GM12878 (cell line): ENCODE measurements around the gene VANGL2. TPM values are rescaled to one million over a fixed set of nuclear protein-coding genes. Genes with fewer than 3 reads are reported as not detected.

Experiments used
- ATAC-seq: fragments of 200-7000 bp; cut with Tn5 transposase; 3 replicates; pipeline ENCODE4 v1.9.1; 2020; ENCODE audit warnings: mild to moderate bottlenecking, moderate library complexity
- BruUV-seq: library from RNA; stranded (reverse); fragments of 400-500 nt; replicated peaks from 2 replicates; lab custom pipeline; 2021; lab: Mats Ljungman, UMichigan
- CTCF ChIA-PET: fragments of 300-600 bp; sonication (Branson Sonifier 250); formaldehyde crosslinking; extraction: SDS; loops from one replicate; lab custom pipeline; 2021; ENCODE audit warnings: inconsistent platforms; lab: Yijun Ruan, JAX
- POLR2A ChIA-PET: fragments of 350-600 bp; formaldehyde crosslinking; extraction: SDS; loops from one replicate; lab custom pipeline; 2021; ENCODE audit warnings: inconsistent platforms; lab: Charles Lee
- RAD21 ChIA-PET: fragments of 300-600 bp; sonication (Branson Sonifier 250); formaldehyde crosslinking; loops from one replicate; lab custom pipeline; 2023; ENCODE audit warnings: antibody characterized with exemption; ENCODE audit not compliant: unreplicated experiment; lab: Charles Lee
- SMC1A ChIA-PET: fragments of 300-600 bp; sonication (Branson Sonifier 250); formaldehyde crosslinking; loops from one replicate; lab custom pipeline; 2023; ENCODE audit not compliant: unreplicated experiment, uncharacterized antibody; lab: Charles Lee
- DNase-seq: peaks from one replicate; pipeline ENCODE4 v3.0.0-alpha.2; 2011; ENCODE audit warnings: low read depth, low spot score
- FAIRE-seq: peaks from 3 replicates; lab custom pipeline; 2011; peaks lifted over from hg19 to GRCh38; lab: Jason Lieb, UNC
- H2AFZ ChIP-seq: 2 replicates; pipeline ENCODE4 v1.6.0; 2011; ENCODE audit warnings: low read depth, low read length, control low read depth; ENCODE audit not compliant: control insufficient read depth
- H3K27ac ChIP-seq: 2 replicates; pipeline ENCODE4 v1.5.1; 2011; ENCODE audit warnings: control low read depth; ENCODE audit not compliant: control insufficient read depth, insufficient read depth
- H3K27me3 ChIP-seq, 2 experiments: replicated peaks in 1 of 2; 2 replicates each; pipeline versions ENCODE4 v1.6.0 to v1.6.1; 2011; ENCODE audit warnings: low read length in 1 of 2; ENCODE audit not compliant: control insufficient read depth in 2 of 2, insufficient read depth in 2 of 2
- H3K36me3 ChIP-seq, 2 experiments: 2 replicates each; pipeline ENCODE4 v1.5.1; 2011; ENCODE audit warnings: low read length in 1 of 2; ENCODE audit not compliant: control insufficient read depth in 2 of 2, insufficient read depth in 2 of 2
- H3K4me1 ChIP-seq: 2 replicates; pipeline ENCODE4 v1.6.1; 2011; ENCODE audit warnings: mild to moderate bottlenecking, low read length, moderate library complexity, mixed read lengths; ENCODE audit not compliant: control insufficient read depth, insufficient read depth
- H3K4me2 ChIP-seq: 2 replicates; pipeline ENCODE4 v1.6.0; 2011; ENCODE audit warnings: control low read depth; ENCODE audit not compliant: control insufficient read depth, insufficient read depth
- H3K4me3 ChIP-seq: fragments of 200-600 bp; sonication (generic); 2 replicates; pipeline ENCODE4 v1.5.1; 2016
- H3K79me2 ChIP-seq: 2 replicates; pipeline ENCODE4 v1.6.0; 2011; ENCODE audit warnings: low read length; ENCODE audit not compliant: control insufficient read depth, insufficient read depth
- H3K9ac ChIP-seq: 2 replicates; pipeline ENCODE4 v1.8.0; 2011; ENCODE audit warnings: low read length, control low read depth, mixed read lengths; ENCODE audit not compliant: control insufficient read depth, insufficient read depth
- H3K9me3 ChIP-seq: replicated peaks from 3 replicates; pipeline ENCODE4 v1.5.1; 2011; ENCODE audit warnings: mild to moderate bottlenecking, low read length; ENCODE audit not compliant: control insufficient read depth, insufficient read depth
- H4K20me1 ChIP-seq: 2 replicates; pipeline ENCODE4 v1.6.0; 2011; ENCODE audit not compliant: control insufficient read depth, insufficient read depth
- NR2F1 ChIP-seq: fragments of 450-650 bp; conservative IDR thresholded peaks from 2 replicates; pipeline ENCODE4 v1.6.1; 2017; ENCODE audit warnings: mild to moderate bottlenecking
- NRF1 ChIP-seq: conservative IDR thresholded peaks from 2 replicates; pipeline ENCODE4 v1.6.1; 2011; ENCODE audit warnings: mild to moderate bottlenecking, low read depth, low read length, improper control_type of control experiment
- SREBF1 ChIP-seq: IDR thresholded peaks from 2 replicates; pipeline ENCODE4 v1.6.1; 2012; ENCODE audit warnings: mild to moderate bottlenecking, low read length
- WRNIP1 ChIP-seq: IDR thresholded peaks from 2 replicates; pipeline ENCODE4 v1.6.1; 2011; ENCODE audit warnings: low read depth, low read length, improper control_type of control experiment, borderline replicate concordance
- ZNF24 ChIP-seq: fragments of 450-650 bp; IDR thresholded peaks from 2 replicates; pipeline ENCODE4 v1.6.1; 2017; ENCODE audit warnings: antibody characterized with exemption, mild to moderate bottlenecking
- WGBS: methylation state at CpG from one replicate; pipeline ENCODE4 v1.1.6; 2016; ENCODE audit warnings: low lambda C conversion rate; ENCODE audit not compliant: insufficient replicate concordance, insufficient coverage; ENCODE audit errors: missing lambda C conversion rate; 5-methylcytosine and 5-hydroxymethylcytosine counted together
- in situ Hi-C: fragments of 300-500 bp; cut with MboI; formaldehyde crosslinking; loops from 9 replicates; pipeline ENCODE4 v1.14.3; 2018; ENCODE audit warnings: mixed read lengths
- intact Hi-C: fragments of 100-400 bp; cut with micrococcal nuclease; formaldehyde crosslinking; loops from one replicate; pipeline ENCODE4 v1.14.2; 2022; ENCODE audit not compliant: unreplicated experiment
- polyA plus RNA-seq, 11 experiments: library from polyadenylated mRNA; depleted of rRNA in 4 of 11; unstranded in 6 of 11; stranded (reverse) in 5 of 11; fragments of >200 nt; fragmentation: Nextera tagmentation in 4 of 11; fragmentation: Illumina TruSeq in 1 of 11; extraction: Ambion mirVana in 4 of 11; extraction: Trizol in 1 of 11; gene quantifications; 1 replicate in 1 of 11; 2 replicates in 10 of 11; pipeline versions ENCODE4 v1.2.1 to v1.2.3, GENCODE V29; 2011 to 2016; ENCODE audit warnings: inconsistent platforms in 2 of 11, missing spikeins in 2 of 11, low read depth in 1 of 11
- total RNA-seq, 4 experiments: library from RNA; depleted of rRNA in 3 of 4; stranded (reverse); fragments of >200 nt in 3 of 4; fragmentation: Illumina TruSeq in 1 of 4; extraction: Trizol in 1 of 4; gene quantifications; 2 replicates each; pipeline versions ENCODE4 v1.2.1 to v1.2.3, GENCODE V29; 2013 to 2021

VANGL2 gene
- total and polyA plus RNA-seq, 10 of the 15 experiments (the other 5 are each of a cell fraction or from before 2014, with no cell fraction given), result 0.10 to 5.0 (median 0.27) TPM

- no peak for TF ChIP-seq ZNF24
Observed at GRCh38 chr1:160367516-160367900, 32.9 kb upstream of the VANGL2 start (continued).

GRCh38 chr1:160367934-160368923 lies 32.1 kb upstream of the VANGL2 start:
- in situ Hi-C loops (no loop called here), intact Hi-C loops (no loop called here)
- ATAC-seq (no peak; the same call in 1 of the 3 replicates), FAIRE-seq (no peak), DNase-seq (no peak)
- no peaks in the 10 kb centered on the region for H3K27me3 ChIP-seq
- no TSS peak for BruUV-seq
- no peak overlapping the region for H3K27ac ChIP-seq
- TF ChIP-seq WRNIP1, result no peak
- no peak for TF ChIP-seq NR2F1
- no peak for TF ChIP-seq NRF1
- no peak for TF ChIP-seq SREBF1
- POLR2A ChIA-PET, result interaction anchor here (0.5 kb wide), 1 partner anchor 44 kb away, joined by 3 read pairs; no protein-coding TSS in a partner anchor
- H3K79me2 ChIP-seq, result no peaks in the 10 kb centered on the region
- no peaks in the 10 kb centered on the region for H3K4me1 ChIP-seq
- no peak overlapping the region for H3K4me2 ChIP-seq
- CTCF ChIA-PET, result interaction anchor here (0.7 to 1.6 kb wide), 6 partner anchors 9 to 176 kb away, joined by 3 to 14 read pairs (median 4); no protein-coding TSS in a partner anchor
- H2AFZ ChIP-seq, result no peak overlapping the region
- SMC1A ChIA-PET, result interaction anchor here (0.7 to 1.5 kb wide), 2 partner anchors 9 to 116 kb away, joined by 4 to 5 read pairs; no protein-coding TSS in a partner anchor
- H3K9me3 ChIP-seq, result no peaks in the 10 kb centered on the region
- no peak overlapping the region for H3K4me3 ChIP-seq
- RAD21 ChIA-PET, result interaction anchor here (1.4 kb wide), 1 partner anchor 9 kb away, joined by 5 read pairs; no protein-coding TSS in a partner anchor
- 36% methylated on average over 3 of the region's 4 CpGs for WGBS
- no peaks in the 10 kb centered on the region for H4K20me1 ChIP-seq
- no peak overlapping the region for H3K9ac ChIP-seq
- H3K36me3 ChIP-seq, result no peaks in the 10 kb centered on the region
